K562 (cell line): ENCODE results near the gene PCSK1. TPM values are rescaled to one million over a fixed set of nuclear protein-coding genes. Genes with fewer than 3 reads are reported as not detected.

Experiments
- ATAC-seq: fragments of 200-7000 bp; cut with Tn5 transposase; 3 replicates; pipeline ENCODE4 v1.9.1; 2020; ENCODE audit warnings: moderate library complexity
- BruUV-seq: library from RNA; stranded (reverse); fragments of 400-500 nt; replicated peaks from 2 replicates; lab custom pipeline; 2021; lab: Mats Ljungman, UMichigan
- CTCF ChIA-PET: fragments of 300-600 bp; formaldehyde crosslinking; extraction: SDS; loops from one replicate; lab custom pipeline; 2021; ENCODE audit warnings: low intra/inter-chr PET ratio; lab: Yijun Ruan, JAX
- POLR2A ChIA-PET: fragments of 300-600, 350-650 bp; sonication (Branson Sonifier 250); formaldehyde crosslinking; extraction: SDS; loops from one replicate; lab custom pipeline; 2021; ENCODE audit warnings: antibody characterized with exemption, inconsistent platforms; lab: Yijun Ruan, JAX
- DNase-seq, 4 experiments: peaks; one replicate each; pipeline versions ENCODE4 v3.0.0 to v3.0.0-alpha.2; 2011 to 2018; ENCODE audit warnings: low spot score in 3 of 4, mixed read lengths in 3 of 4; ENCODE audit errors: extremely low read depth in 1 of 4
- FAIRE-seq: peaks from 2 replicates; lab custom pipeline; 2011; peaks lifted over from hg19 to GRCh38; lab: Jason Lieb, UNC
- H2AFZ ChIP-seq: 2 replicates; pipeline ENCODE4 v1.6.0; 2011; ENCODE audit warnings: low read depth, low read length, control low read depth, inconsistent platforms
- H3K27ac ChIP-seq: fragments of 200-600 bp; 3 replicates; pipeline ENCODE4 v1.8.0; 2011; ENCODE audit warnings: low read depth, mild to moderate bottlenecking, control low read depth, inconsistent platforms, low read length, moderate library complexity, mixed read lengths; ENCODE audit errors: extremely low read depth
- H3K27me3 ChIP-seq, 2 experiments: fragments of 300-600 bp in 1 of 2; 2 replicates in 1 of 2; 3 replicates in 1 of 2; pipeline versions ENCODE4 v1.6.0 to v1.8.0; 2011; ENCODE audit warnings: inconsistent platforms in 2 of 2, low read length in 2 of 2, mild to moderate bottlenecking in 1 of 2, mixed read lengths in 1 of 2, moderate library complexity in 1 of 2; ENCODE audit not compliant: control insufficient read depth in 2 of 2, insufficient read depth in 2 of 2
- H3K36me3 ChIP-seq: fragments of 300-600 bp; 3 replicates; pipeline ENCODE4 v1.8.0; 2011; ENCODE audit warnings: mild to moderate bottlenecking, low read length, inconsistent platforms; ENCODE audit not compliant: control insufficient read depth, insufficient read depth
- H3K4me1 ChIP-seq, 2 experiments: fragments of 200-600 bp in 1 of 2; replicated peaks in 1 of 2; 2 replicates in 1 of 2; 3 replicates in 1 of 2; pipeline versions ENCODE4 v1.5.1 to v1.8.0; 2011; ENCODE audit warnings: inconsistent platforms in 2 of 2, low read length in 2 of 2, mild to moderate bottlenecking in 1 of 2, mixed read lengths in 1 of 2, moderate library complexity in 1 of 2; ENCODE audit not compliant: control insufficient read depth in 2 of 2, insufficient read depth in 2 of 2
- H3K4me2 ChIP-seq: 2 replicates; pipeline ENCODE4 v1.6.1; 2011; ENCODE audit warnings: low read length, control low read depth, inconsistent platforms, mixed read lengths; ENCODE audit not compliant: insufficient read depth
- H3K4me3 ChIP-seq: fragments of 200-600 bp; sonication (generic), shearing (Covaris generic); 2 replicates; pipeline ENCODE4 v1.5.1; 2016; ENCODE audit warnings: control low read depth, inconsistent platforms
- H3K79me2 ChIP-seq: fragments of 200-600 bp; 3 replicates; pipeline ENCODE4 v1.8.0; 2011; ENCODE audit warnings: low read length, inconsistent platforms; ENCODE audit not compliant: control insufficient read depth, insufficient read depth
- H3K9ac ChIP-seq, 2 experiments: 2 replicates each; pipeline versions ENCODE4 v1.6.0 to v1.6.1; 2011; ENCODE audit warnings: low read depth in 2 of 2, low read length in 2 of 2, control low read depth in 1 of 2, inconsistent platforms in 1 of 2, mild to moderate bottlenecking in 1 of 2, mixed read lengths in 1 of 2; ENCODE audit not compliant: insufficient read depth in 1 of 2
- H3K9me1 ChIP-seq: one replicate; pipeline ENCODE4 v1.6.0; 2011; ENCODE audit warnings: inconsistent platforms, mild to moderate bottlenecking, low read length, moderate library complexity; ENCODE audit not compliant: control insufficient read depth, insufficient read depth
- H3K9me3 ChIP-seq: replicated peaks from 2 replicates; pipeline ENCODE4 v1.5.1; 2011; ENCODE audit warnings: low read depth, low read length, inconsistent platforms; ENCODE audit not compliant: control insufficient read depth, insufficient read depth
- H4K20me1 ChIP-seq: replicated peaks from 2 replicates; pipeline ENCODE4 v1.6.1; 2011; ENCODE audit warnings: low read length, inconsistent platforms, mixed read lengths; ENCODE audit not compliant: control insufficient read depth, insufficient read depth
- BRF1 ChIP-seq: IDR thresholded peaks from 3 replicates; pipeline ENCODE4 v1.6.1; 2011; ENCODE audit warnings: borderline replicate concordance, mild to moderate bottlenecking; ENCODE audit not compliant: insufficient read length; ENCODE audit errors: extremely low read depth
- CHD7 ChIP-seq: fragments of 200-600 bp; sonication (generic); IDR thresholded peaks from one replicate; pipeline ENCODE4 v1.6.1; 2012; ENCODE audit warnings: mild to moderate bottlenecking, low read depth, low read length, inconsistent platforms
- CTBP1 ChIP-seq: fragments of 450-650 bp; IDR thresholded peaks from 2 replicates; pipeline ENCODE4 v1.6.1; 2016; ENCODE audit warnings: borderline replicate concordance
- IRF9 ChIP-seq: fragments of 450-650 bp; IDR thresholded peaks from 2 replicates; pipeline ENCODE4 v1.6.1; 2016; ENCODE audit warnings: missing biosample characterization, missing genetic modification characterization
- MLLT1 ChIP-seq, 2 experiments: fragments of 450-650 bp; IDR thresholded peaks; 2 replicates each; pipeline ENCODE4 v1.6.1; 2016
- RBM25 ChIP-seq: fragments of 200-400 bp; formaldehyde crosslinking; IDR thresholded peaks from 2 replicates; pipeline ENCODE4 v1.6.1; 2018; ENCODE audit warnings: low read length, low read depth, moderate library complexity; ENCODE audit not compliant: severe bottlenecking
- TBP ChIP-seq: optimal IDR thresholded peaks from 2 replicates; pipeline ENCODE3; 2011; ENCODE audit warnings: low read depth, low read length, improper control_type of control experiment
- ZC3H8 ChIP-seq: fragments of 450-650 bp; IDR thresholded peaks from 2 replicates; pipeline ENCODE4 v1.6.1; 2017
- ZNF444 ChIP-seq: fragments of 250-450 bp; sonication (Bioruptor Pico); IDR thresholded peaks from 2 replicates; pipeline ENCODE4 v1.4.0; 2020; ENCODE audit warnings: mild to moderate bottlenecking, moderate library complexity
- WGBS: fragments of 100-300 bp; shearing (Covaris generic); methylation state at CpG from one replicate; pipeline ENCODE4 v1.1.6; 2016; ENCODE audit warnings: low coverage, mixed read lengths; ENCODE audit not compliant: insufficient coverage; ENCODE audit errors: missing lambda C conversion rate; 5-methylcytosine and 5-hydroxymethylcytosine counted together
- in situ Hi-C: fragments of 300-500 bp; cut with MboI; formaldehyde crosslinking; loops from 4 replicates; pipeline ENCODE4 v1.15.0; 2018; ENCODE audit warnings: inconsistent platforms, mixed read lengths
- intact Hi-C: fragments of 100-400 bp; cut with micrococcal nuclease; formaldehyde crosslinking; loops from 2 replicates; pipeline ENCODE4 v1.14.2; 2022
- polyA plus RNA-seq, 8 experiments: library from polyadenylated mRNA; depleted of rRNA in 4 of 8; stranded (reverse) in 5 of 8; unstranded in 3 of 8; fragments of >200 nt; fragmentation: Nextera tagmentation in 2 of 8; fragmentation: Illumina TruSeq in 1 of 8; extraction: Ambion mirVana in 2 of 8; extraction: Trizol in 1 of 8; gene quantifications; 2 replicates each; pipeline versions ENCODE4 v1.2.1 to v1.2.3, GENCODE V29; 2011 to 2014; ENCODE audit warnings: inconsistent platforms in 1 of 8, missing spikeins in 1 of 8
- total RNA-seq, 7 experiments: library from RNA; depleted of rRNA in 6 of 7; stranded (reverse); fragments of >200 nt in 6 of 7; fragmentation: Illumina TruSeq in 2 of 7; extraction: Trizol in 2 of 7; gene quantifications; 2 replicates each; pipeline versions ENCODE4 v1.2.1 to v1.2.3, GENCODE V29; 2011 to 2021; ENCODE audit warnings: low replicate concordance in 1 of 7

The PCSK1 gene
- total and polyA plus RNA-seq, 9 of the 15 experiments (the other 6 are each of a cell fraction or from before 2014, with no cell fraction given) = not detected

GRCh38 chr5:96410013-96410412 is 23.0 kb downstream of the PCSK1 start:
- ATAC-seq = no peak
- intact Hi-C loops = no loop called here
- WGBS = 3% methylated on average over 7 of the region's 7 CpGs
- FAIRE-seq = no peak
- ChIA-PET POLR2A (interaction anchor here (0.6 to 0.7 kb wide), 2 partner anchors 17 to 371 kb away, joined by 3 read pairs; no protein-coding TSS in a partner anchor), CTCF (no interaction called here)
- Histone ChIP-seq H3K27me3 (peaks cover 5 to 7% of the 10 kb centered on the region in 2 experiments; a peak in 1 of 5 replicates), H3K4me1 (no peaks in the 10 kb centered on the region), H3K4me3 (no peak overlapping the region), H4K20me1 (no peaks in the 10 kb centered on the region; the same call in 1 of the 2 replicates), H3K9me1 (no peaks in the 10 kb centered on the region), H3K27ac (no peak overlapping the region), H3K36me3 (no peaks in the 10 kb centered on the region), H3K79me2 (no peaks in the 10 kb centered on the region), H3K9me3 (no peaks in the 10 kb centered on the region), H3K4me2 (no peak overlapping the region), H3K9ac (no peak overlapping the region), H2AFZ (no peak overlapping the region)
- DNase-seq = no peak
- in situ Hi-C loops = no loop called here
- no TSS peak for BruUV-seq
- TF ChIP-seq ZNF444 (CRISPR knock-in tag) (no peak), IRF9 (no peak), ZC3H8 (no peak), CHD7 (no peak), MLLT1 (IDR thresholded peaks at IDR 0.05) (no peak), RBM25 (no peak), CTBP1 (no peak), TBP (no peak), BRF1 (no peak)
